Heart left ventricle (tissue), 16 donors: ENCODE measurements around the gene HLA-DRB1. TPM values are rescaled to one million over a fixed set of nuclear protein-coding genes. Genes with fewer than 3 reads are reported as not detected.
"Not testable (repeated sequence)": the region's sequence is repeated elsewhere in the genome, so short reads cannot be mapped to it uniquely, and the experiment has no call there.

Experiments used
- ATAC-seq, 4 donors: fragments of 200-7000 bp; cut with Tn5 transposase; one replicate each; pipeline ENCODE4 v1.9.1; 2020 to 2022; ENCODE audit warnings: moderate library complexity in 4 of 4, mild to moderate bottlenecking in 3 of 4, moderate number of reproducible peaks in 1 of 4
- DNase-seq, 5 donors: peaks; one replicate each; pipeline ENCODE4 v3.0.0-alpha.2; 2020
- H3K27ac ChIP-seq, 12 donors: fragments of 200-600 bp; sonication (generic) in 4 of 12; one replicate each; pipeline versions ENCODE4 v1.5.0 to v1.8.0; 2016 to 2022; ENCODE audit warnings: mild to moderate bottlenecking in 2 of 12
- H3K27me3 ChIP-seq, 9 donors: fragments of 200-600 bp; sonication (generic) in 2 of 9; one replicate each; pipeline versions ENCODE4 v1.5.1 to v1.8.0; 2016 to 2022; ENCODE audit warnings: mild to moderate bottlenecking in 3 of 9
- H3K36me3 ChIP-seq, 9 donors: fragments of 200-600 bp; sonication (generic) in 2 of 9; one replicate each; pipeline versions ENCODE4 v1.5.0 to v1.8.0; 2018 to 2022; ENCODE audit warnings: mild to moderate bottlenecking in 2 of 9
- H3K4me1 ChIP-seq, 12 donors: fragments of 200-600 bp; sonication (generic) in 4 of 12; one replicate each; pipeline versions ENCODE4 v1.5.0 to v1.8.0; 2016 to 2022; ENCODE audit warnings: mild to moderate bottlenecking in 3 of 12
- H3K4me3 ChIP-seq, 12 donors: fragments of 200-600 bp; sonication (generic) in 4 of 12; one replicate each; pipeline versions ENCODE4 v1.5.0 to v1.8.0; 2017 to 2022; ENCODE audit warnings: mild to moderate bottlenecking in 9 of 12, moderate library complexity in 4 of 12
- H3K9me3 ChIP-seq, 12 donors: fragments of 200-600 bp; sonication (generic) in 4 of 12; one replicate each; pipeline versions ENCODE4 v1.5.0 to v1.8.0; 2016 to 2022; ENCODE audit warnings: mild to moderate bottlenecking in 1 of 12
- CTCF ChIP-seq, 12 donors: fragments of 200-600 bp; sonication (generic) in 4 of 12; IDR thresholded peaks; one replicate each; pipeline versions ENCODE4 v1.5.0 to v1.8.0; 2018 to 2022; ENCODE audit warnings: antibody characterized with exemption in 12 of 12, mild to moderate bottlenecking in 5 of 12
- POLR2A ChIP-seq, 2 donors: fragments of 450-650 bp; IDR thresholded peaks; one replicate each; pipeline ENCODE4 v1.6.1; 2017; ENCODE audit warnings: antibody characterized with exemption in 2 of 2, mild to moderate bottlenecking in 2 of 2, moderate library complexity in 2 of 2
- WGBS, 4 donors: extraction: QIAGEN DNeasy Blood & Tissue Kit in 2 of 4; methylation state at CpG; one replicate each; pipeline versions ENCODE4 v1.1.5 to v1.1.7; 2013 to 2018; 5-methylcytosine and 5-hydroxymethylcytosine counted together
- intact Hi-C, 10 donors: fragments of 100-400 bp; cut with DNase I; formaldehyde crosslinking; loops; one replicate each; pipeline versions ENCODE4 v1.11.1 to v1.14.2; 2022
- polyA plus RNA-seq, 2 donors: library from polyadenylated mRNA; stranded (reverse); fragments of 200-250 nt; gene quantifications; one replicate each; pipeline ENCODE4 v1.2.3, GENCODE V29; 2013
- total RNA-seq, 9 donors: library from RNA; depleted of rRNA in 2 of 9; stranded (reverse); fragments of >200 nt in 2 of 9; fragmentation: NEBNext Ultra II Directional in 3 of 9; extraction: Animal tissue kit (Norgen Biotek cat#: 25700) in 3 of 9; gene quantifications; one replicate each; pipeline versions ENCODE4 v1.1.0 to v1.2.4, GENCODE V29; 2016 to 2023
- donor health status: ischemic (EF 13 %, LVEDD 7.1; RV severe dilation, severe dysfunction).
- donor health status: healthy with polysubstance abuse.
- donor health status: DM: no; HTN: yes; CAD: no.
- donor health status: DM: no; HTN: no; CAD: no.
- donor health status: ischemic (EF 25% LVEDD 6.9; RV normal size, moderate dysfunction).
- donor health status: ischemic (EF 25% LVEDD 5.7; RV mildly dilated, moderate dysfunction).
- donor health status: healthy.
- donor health status: DM: yes; HTN: yes; CAD: no.
- donor health status: ischemic (EF 35%, LVEDD 5.7; RV mildly dilated, moderate dysfunction).
- donor health status: nonischemic (EF 11% LVEDD 7.7; RV severe dilation, severe dysfunction).
- donor health status: DM: yes; HTN: yes; CAD: no.
- donor health status: PGD.
- donor health status: ischemic (EF 29% LVEDD 5.4; RV normal size, mild dysfunction).
- donor health status: nonischemic (EF 23%, LVEDD 6.1; RV moderate dilation, normal function).

HLA-DRB1 gene
- total and polyA plus RNA-seq, 11 donors = 12.3 to 404 (median 81.3) TPM

DNA sequence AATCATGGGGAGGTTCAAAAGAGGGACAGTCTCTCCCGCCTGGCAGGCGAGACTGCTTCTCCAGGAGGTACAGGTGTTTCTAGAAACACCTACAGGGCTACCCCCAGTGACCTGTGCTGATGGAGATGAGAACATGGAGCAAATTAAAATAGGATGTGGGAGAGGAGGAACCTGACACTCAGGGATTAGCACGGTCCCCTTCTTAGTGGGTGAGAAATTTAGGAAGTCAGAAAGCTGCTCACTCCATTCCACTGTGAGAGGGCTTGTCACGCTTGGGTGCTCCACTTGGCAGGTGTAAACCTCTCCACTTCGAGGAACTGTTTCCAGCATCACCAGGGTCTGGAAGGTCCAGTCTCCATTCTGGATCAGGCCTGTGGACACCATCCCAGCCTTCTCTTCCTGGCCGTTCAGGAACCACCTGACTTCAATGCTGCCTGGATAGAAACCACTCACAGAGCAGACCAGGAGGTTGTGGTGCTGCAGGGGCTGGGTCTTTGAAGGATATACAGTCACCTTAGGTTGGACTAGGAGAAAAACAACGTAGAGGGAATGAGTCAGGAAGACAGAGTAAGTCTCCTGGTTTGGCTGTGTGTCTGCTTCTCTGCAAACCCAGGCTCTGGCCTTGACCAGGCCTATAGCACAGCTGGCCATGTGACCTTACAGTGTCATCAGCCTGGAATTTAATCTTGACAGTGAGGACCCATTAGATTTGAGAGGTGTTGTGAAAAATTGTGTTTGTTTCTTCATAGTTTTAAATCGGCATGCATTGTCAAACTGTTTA is 8.1 kb downstream of the HLA-DRB1 start:
- ATAC-seq = peak in 1 of 4 donors; percentile 36
- Histone ChIP-seq H3K27me3 (peaks cover 0 to 15% (median 0%) of the 10 kb centered on the region in 9 donors), H3K9me3 (no peaks in the 10 kb centered on the region), H3K27ac (no peak overlapping the region), H3K36me3 (peaks cover 0 to 18% (median 0%) of the 10 kb centered on the region in 9 donors), H3K4me1 (peaks cover 0 to 4% (median 0%) of the 10 kb centered on the region in 12 donors), H3K4me3 (no peak overlapping the region)
- WGBS, 4 donors = 23 to 49% (median 32%) methylated on average over 7 to 8 of the region's 8 CpGs
- intact Hi-C loops = loop anchor here in 4 of 10 donors (10.0 kb wide), 3 partner anchors 47 to 147 kb away; partner anchors contain the start of genes HLA-DRA (in 1 of the 4) and HLA-DRB5 (in 1 of the 4)
- TF ChIP-seq POLR2A (IDR thresholded peaks at IDR 0.05) = no peak
- TF ChIP-seq CTCF (IDR thresholded peaks at IDR 0.05) = no peak
- no peak for DNase-seq

- peaks cover 0 to 4% (median 0%) of the 10 kb centered on the region in 12 donors for H3K4me1 ChIP-seq
- intact Hi-C loops = loop anchor here in 4 of 10 donors (10.0 kb wide), 3 partner anchors 46 to 146 kb away; partner anchors contain the start of genes HLA-DRA (in 1 of the 4) and HLA-DRB5 (in 1 of the 4)
- ATAC-seq = peak in 1 of 4 donors; percentile 13
- H3K27ac ChIP-seq = no peak overlapping the region
- no peaks in the 10 kb centered on the region for H3K9me3 ChIP-seq
- no peak for DNase-seq
- H3K27me3 ChIP-seq = peaks cover 0 to 15% (median 0%) of the 10 kb centered on the region in 9 donors
- 74 to 83% (median 80%) methylated on average over 4 of the region's 4 CpGs for WGBS, 4 donors
- H3K36me3 ChIP-seq = peaks cover 0 to 18% (median 0%) of the 10 kb centered on the region in 9 donors
- TF ChIP-seq CTCF (IDR thresholded peaks at IDR 0.05) = no peak
- TF ChIP-seq POLR2A (IDR thresholded peaks at IDR 0.05) = no peak
- no peak overlapping the region for H3K4me3 ChIP-seq
Observed at GRCh38 chr6:32580593-32580992, 9.1 kb downstream of the HLA-DRB1 start.

GRCh38 chr6:32578962-32579361 is 10.7 kb downstream of the HLA-DRB1 start:
- peaks cover 0 to 15% (median 0%) of the 10 kb centered on the region in 9 donors for H3K27me3 ChIP-seq
- TF ChIP-seq POLR2A (IDR thresholded peaks at IDR 0.05) (no peak), CTCF (IDR thresholded peaks at IDR 0.05) (no peak)
- H3K27ac ChIP-seq = no peak overlapping the region
- 0 to 31% (median 12%) methylated on average over 3 of the region's 3 CpGs for WGBS, 4 donors
- no peak overlapping the region for H3K4me3 ChIP-seq
- H3K36me3 ChIP-seq = peaks cover 0 to 18% (median 0%) of the 10 kb centered on the region in 9 donors
- H3K4me1 ChIP-seq = peaks cover 0 to 4% (median 0%) of the 10 kb centered on the region in 12 donors
- no peak for ATAC-seq
- intact Hi-C loops = loop anchor here in 3 of 10 donors (10.0 kb wide), 2 partner anchors 54 to 94 kb away; no protein-coding TSS in a partner anchor
- H3K9me3 ChIP-seq = no peaks in the 10 kb centered on the region
- DNase-seq = no peak

GRCh38 chr6:32577493-32577892 is 12.2 kb downstream of the HLA-DRB1 start:
- H3K27ac ChIP-seq, DNase-seq, H3K4me3 ChIP-seq, H3K9me3 ChIP-seq, H3K4me1 ChIP-seq: not testable (repeated sequence)
- intact Hi-C loops = loop anchor here in 3 of 10 donors (10.0 kb wide), 2 partner anchors 53 to 93 kb away; no protein-coding TSS in a partner anchor
- peak in 1 of 4 donors; percentile 22 for ATAC-seq
- peaks cover 0 to 18% (median 0%) of the 10 kb centered on the region in 9 donors for H3K36me3 ChIP-seq
- 12 to 62% (median 26%) methylated on average over 5 of the region's 5 CpGs for WGBS, 4 donors
- H3K27me3 ChIP-seq = peaks cover 0 to 11% (median 0%) of the 10 kb centered on the region in 9 donors
